Left renal pelvis (tissue), 4 donors: Measurements from ENCODE around the gene MED27. TPM values are rescaled to one million over a fixed set of nuclear protein-coding genes. Genes with fewer than 3 reads are reported as not detected.

Experiments used
- DNase-seq, 4 donors: peaks; one replicate each; pipeline ENCODE4 v3.0.0-alpha.2; 2013; ENCODE audit warnings: low read depth in 4 of 4, low spot score in 3 of 4
- polyA plus RNA-seq, 4 donors: library from polyadenylated mRNA; unstranded; fragments of 120-200 nt; gene quantifications; one replicate each; pipeline ENCODE4 v1.2.1, GENCODE V29; 2013; ENCODE audit not compliant: insufficient read length in 4 of 4

The MED27 gene
- polyA plus RNA-seq, 4 donors, result 17.1 to 22.4 (median 21.8) TPM

DNA sequence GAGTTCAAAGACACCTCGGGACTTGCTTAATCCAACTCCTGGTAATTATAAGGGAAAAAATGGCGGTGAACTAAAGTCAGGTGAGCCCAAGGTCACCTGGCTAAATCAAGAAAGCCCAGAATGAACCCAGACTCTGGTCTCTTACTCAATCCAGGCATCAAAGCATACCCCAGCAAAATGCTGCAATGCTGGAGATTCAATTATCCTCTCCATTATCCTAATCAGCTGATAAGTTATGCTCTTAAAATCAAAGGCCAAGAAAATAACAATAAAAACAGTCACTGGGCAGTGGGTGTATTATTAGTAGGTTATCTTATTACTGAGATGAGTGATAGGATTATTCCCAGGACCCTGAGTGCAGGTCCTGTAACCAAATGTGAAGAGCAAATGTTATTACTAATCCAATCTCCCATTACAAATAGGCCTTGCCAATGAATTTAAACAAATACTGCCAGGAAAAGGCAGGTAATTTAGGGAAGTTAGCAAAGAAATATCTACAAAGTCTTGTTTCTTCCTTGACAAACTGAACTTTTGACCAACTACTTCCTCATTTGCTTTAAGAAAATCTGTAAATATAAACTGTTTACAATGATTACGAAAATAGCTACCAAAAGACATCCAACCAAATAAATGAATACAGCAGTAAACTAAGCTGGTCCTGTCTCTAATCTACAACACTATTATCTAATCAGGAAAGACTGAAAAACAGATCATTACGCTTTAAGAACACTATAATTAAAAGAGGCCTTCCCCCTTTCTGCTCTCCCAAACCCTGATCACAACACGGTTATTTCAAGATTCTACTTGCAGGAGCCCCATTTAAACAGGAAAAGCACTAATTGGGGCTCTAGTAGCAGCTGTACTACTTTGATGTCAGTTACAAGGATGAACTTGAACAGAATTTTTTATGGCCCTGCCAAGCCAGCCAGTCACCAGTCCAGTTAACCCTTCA lies 103.2 kb downstream of the MED27 start:
- no peak for DNase-seq

DNA sequence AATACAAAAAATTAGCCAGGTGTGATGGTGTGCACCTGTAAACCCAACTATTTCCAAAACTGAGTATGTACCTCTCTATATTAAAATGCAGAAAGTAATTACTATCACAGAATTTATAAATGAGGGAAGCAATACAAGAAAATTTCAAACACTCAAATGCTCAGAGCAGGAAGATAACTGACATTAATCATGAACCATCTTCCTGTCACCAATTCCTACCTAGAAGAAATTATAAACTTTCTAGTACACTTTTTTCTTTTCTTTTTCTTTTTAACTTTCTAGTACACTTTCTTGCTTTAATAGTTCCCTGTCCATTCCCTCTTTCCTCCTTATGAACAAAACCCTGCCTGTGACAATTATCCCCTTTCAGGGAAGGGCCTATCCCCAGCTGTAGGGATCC lies 106.8 kb downstream of the MED27 start:
- DNase-seq, result no peak

DNA sequence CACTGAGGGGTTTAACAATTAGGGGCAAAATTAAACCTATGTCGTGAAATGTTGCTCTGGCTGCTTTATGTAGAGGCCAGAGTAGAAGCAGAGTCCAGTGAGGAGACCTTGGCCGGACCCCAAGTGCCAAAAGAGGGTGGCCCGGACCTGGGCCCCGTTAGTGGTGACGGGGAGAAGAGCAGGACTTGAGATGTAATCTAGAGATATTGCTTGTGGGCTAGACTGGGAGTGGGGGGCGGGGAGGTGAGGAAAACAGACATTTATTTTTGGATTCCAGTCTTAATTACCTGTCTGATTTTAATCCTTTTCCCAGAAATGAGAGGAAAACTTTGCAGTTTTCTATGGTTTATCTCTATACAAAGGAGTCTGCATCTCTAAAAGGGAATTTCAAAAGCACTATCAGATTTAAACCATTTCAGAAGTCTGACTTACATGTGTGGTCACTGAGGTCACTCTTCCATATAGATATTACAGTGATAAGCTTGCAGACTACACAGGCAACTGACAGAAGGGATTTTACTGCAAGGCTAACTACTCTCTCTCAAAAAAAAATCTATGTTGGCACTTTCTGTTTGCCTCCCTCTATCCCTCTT lies 108.1 kb downstream of the MED27 start:
- no peak for DNase-seq

DNA sequence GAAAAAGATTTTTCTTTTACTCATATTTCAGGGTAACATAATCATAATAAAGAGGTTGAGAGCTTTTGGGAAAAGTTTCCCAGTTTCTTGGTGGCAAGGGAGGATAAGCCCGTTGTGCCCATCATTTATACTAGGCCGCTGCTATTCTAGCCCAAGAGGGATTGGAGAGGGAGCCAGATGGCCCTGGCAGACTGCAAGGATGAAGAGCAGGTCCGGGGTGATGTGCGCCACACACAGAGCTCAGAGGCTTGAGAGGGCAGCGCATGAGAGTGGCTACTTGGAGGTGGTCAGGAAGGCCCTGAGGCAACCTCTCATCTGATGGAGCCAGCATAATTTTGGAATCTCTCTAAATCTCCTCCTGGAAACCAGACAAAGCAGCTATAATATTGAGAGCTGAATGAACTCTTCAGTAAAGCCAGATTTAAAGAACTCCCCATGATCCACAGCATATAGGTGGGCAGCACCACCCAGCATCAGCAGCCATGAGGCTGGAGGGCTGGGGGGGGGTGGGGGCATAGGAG lies 110.1 kb downstream of the MED27 start:
- no peak for DNase-seq

DNA sequence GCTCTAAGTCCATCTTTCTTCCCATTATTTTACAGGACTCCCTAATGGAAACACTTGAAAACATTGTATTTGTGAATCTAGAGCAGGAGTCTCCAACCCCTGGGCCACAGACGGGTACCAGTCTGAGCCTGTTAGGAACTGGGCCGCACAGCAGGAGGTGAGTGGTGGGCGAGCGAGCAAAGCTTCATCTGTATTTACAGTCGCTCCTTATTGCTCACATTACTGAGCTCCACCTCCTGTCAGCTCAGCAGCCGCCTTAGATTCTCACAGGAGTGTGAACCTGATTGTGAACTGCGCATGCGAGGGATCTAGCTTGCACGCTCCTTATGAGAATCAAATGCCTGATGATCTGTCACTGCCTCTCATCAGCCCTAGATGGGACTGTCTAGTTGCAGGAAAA lies 111.0 kb downstream of the MED27 start:
- no peak for DNase-seq

DNA sequence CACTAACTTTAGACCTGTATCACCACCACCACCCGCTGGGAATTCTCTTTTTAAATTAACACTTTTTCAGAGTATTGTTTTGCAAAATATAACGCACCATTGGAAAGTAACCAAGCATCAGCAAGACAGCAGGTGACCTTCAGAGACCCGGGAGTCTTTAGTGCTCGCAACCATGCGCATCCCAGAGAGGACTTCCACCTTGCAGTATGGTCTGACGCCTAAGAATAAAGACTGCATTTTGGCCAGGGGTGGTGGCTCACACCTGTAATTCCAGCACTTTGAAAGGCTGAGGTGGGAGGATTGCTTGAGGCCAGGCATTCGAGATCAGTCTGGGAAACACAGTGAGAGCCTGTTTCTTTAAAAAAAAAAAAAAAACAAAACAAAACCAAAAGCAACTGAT lies 113.8 kb downstream of the MED27 start:
- DNase-seq, result no peak

DNA sequence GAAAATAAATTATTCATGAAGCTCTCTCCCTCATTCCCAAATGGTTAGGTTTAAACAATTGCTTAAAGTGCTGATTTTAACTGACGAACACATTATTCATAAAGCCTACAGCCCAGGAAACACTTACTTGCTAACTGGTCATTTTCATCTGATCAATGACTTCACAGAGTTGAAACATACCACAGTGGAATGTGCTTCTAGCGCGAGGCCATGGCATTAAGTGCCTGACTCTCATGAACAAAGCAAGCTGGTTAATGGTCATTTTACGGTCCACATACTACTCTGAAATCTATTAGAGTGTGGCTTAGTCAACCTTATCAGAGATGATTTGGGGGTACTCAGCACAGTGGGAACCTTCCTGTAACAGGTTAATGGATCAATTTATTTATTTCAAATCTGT lies 114.6 kb downstream of the MED27 start:
- no peak for DNase-seq

DNA sequence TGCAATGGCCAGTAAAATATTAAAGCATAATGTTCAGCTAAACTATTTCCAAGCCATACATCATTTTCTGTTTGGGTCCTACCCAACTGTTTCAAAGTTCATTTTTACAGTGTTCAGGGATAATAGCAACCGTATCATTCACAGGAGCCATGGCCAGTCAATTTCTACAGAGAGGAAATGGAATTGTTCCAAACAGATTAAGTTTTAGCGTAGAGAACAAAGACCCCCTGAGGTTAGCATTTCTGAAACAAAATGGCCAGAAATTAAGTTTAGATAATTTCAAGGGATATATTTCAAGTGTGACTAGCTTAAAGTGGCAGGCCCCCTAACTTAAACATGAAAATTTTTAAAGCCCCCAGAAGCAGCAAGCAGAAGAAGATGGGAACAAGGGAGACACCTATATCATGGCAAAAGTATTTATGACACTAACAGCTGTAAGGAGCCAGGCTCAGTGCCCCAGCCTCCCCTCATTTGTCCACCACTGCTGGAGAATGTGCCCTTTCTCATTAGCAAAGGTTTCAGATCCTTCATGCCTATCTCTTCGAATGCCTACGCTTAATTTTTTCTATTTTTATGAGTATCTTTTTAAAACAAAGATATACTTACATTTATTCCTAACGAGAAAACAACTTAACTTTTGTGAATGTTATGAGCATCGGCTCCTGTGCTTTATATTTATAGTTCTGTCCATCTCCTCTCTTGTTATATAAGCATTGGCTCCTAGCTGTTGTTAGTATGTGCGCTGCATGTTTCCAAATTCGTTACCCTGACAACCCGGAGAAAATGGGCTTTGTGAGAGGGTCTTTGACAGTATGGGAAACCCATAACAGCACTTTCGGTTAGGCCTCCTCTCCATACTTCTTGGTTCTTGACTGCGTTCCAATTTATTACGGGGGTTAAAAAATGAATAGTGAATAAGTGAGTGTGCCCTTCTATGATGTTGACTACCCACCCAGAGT lies 116.3 kb downstream of the MED27 start:
- no peak for DNase-seq

DNA sequence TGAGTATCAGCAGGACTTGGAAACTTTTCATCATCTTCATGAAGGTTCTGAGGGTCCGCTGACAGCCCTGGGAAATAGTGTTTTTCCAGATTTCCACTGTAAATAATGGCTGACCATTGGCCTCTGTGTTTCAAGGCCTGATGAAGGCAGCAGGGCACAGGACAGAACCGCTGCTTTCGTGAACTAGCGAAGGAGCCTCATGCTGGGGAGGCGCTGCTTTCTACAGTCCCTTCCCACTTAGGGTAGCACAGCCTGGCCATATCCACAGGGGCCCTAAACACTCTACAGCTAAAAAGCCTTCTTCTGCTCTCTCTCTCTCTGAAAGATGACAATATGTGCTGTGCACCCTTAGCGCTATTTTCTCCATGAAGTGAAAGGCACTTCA lies 118.2 kb downstream of the MED27 start:
- DNase-seq, result no peak

DNA sequence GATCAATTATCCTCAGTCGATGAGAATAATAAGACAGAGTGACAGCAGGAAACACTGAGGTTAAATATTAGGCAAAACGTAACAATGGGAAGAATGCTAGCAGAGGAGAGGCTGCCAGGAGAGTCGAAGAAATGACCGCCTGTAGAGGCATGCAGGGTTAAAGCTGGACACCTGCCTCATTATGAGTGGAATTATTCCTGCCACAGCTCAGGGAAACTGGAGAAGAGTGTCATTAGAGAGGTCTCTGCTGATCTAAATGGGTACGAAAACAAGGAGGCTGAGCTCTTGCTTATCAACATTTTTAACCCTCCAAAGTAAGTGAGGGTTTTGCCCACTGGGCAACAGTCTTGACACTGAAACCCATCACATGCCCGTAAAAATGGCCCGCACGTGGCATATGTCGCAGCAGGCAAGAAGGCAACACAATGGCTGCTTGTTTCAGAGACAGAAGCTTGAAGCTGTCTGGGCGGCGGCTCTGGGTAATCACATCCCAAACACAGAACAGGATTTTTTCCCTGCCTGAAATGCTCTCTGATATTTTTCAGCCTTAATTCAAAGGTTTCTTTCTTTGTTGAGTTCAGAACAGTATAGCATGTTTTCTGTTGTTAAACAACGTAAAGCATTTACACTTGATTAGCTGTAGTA lies 118.7 kb downstream of the MED27 start:
- no peak for DNase-seq

DNA sequence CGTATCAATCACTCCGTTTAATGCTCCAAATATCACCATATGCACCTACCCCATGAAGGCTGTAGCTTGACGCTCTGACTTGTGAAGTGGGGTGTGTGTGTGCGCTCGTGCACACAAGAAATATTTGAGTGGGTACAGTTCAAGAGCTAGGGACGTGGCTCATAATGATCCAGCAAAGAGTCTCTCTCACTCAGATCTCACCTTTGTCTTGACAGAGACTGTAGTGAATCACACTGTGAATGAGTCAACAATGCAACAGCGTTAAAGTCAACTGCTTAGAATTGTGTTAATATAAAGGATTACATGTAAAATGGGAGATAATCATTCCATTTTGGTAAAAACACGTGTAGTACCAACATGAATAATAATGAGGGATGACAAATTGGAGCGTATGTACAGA lies 119.4 kb downstream of the MED27 start:
- no peak for DNase-seq

DNA sequence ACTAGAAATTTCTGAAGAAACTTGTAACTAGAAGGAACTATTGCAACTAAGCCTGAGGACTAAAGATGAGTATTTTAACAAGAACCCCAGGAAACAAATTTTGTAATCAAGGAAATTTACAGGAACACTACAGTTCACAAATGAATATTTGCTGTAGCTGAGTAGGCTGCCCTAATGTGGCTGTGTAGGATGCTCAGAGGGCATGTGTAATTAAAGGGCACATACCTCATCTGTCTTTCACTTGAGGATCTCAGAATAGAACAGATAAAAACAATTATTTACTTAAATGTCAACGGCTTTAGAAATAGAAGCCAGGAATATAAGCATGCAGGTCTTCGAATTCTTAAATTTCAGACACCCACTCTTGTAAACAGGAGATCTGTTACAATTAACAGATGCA lies 119.8 kb downstream of the MED27 start:
- DNase-seq, result no peak

DNA sequence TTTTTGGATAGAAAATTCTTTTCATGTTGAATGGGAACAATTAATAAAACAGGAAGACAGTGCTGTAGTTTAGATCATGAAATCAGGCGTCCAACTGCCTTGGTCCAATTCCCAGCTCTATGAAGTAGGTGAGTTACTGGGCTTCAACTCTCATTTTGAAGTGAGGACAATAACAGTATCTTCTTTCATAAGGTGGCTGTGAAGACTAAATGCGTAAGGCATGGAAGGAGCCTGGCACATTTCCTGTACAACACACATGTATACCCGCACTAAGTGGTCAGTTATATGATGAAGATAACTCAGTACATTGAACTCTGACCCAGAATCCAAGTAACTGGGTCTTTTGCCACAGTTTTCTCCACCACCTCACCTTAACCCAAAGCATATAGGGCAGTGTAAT lies 120.6 kb downstream of the MED27 start:
- DNase-seq, result no peak

DNA sequence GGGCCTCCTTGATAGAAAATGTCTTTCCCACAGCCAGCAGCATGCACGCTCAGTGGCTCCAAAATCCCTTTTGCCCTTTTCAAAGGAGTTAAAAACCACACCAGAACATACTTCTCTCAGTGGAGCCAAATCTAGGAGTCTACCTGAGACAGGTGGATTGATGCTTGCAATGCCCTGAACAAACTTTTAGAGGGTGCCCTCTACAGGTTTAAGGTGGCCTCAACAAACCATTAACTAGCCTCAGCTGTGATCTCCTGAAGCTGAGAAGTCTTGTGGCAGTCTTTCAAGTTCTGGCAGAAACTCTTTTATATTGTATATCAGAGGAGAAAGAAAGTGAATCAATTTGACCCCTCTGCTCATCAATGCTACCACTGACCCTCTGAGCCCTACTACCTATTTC lies 125.4 kb downstream of the MED27 start:
- no peak for DNase-seq

DNA sequence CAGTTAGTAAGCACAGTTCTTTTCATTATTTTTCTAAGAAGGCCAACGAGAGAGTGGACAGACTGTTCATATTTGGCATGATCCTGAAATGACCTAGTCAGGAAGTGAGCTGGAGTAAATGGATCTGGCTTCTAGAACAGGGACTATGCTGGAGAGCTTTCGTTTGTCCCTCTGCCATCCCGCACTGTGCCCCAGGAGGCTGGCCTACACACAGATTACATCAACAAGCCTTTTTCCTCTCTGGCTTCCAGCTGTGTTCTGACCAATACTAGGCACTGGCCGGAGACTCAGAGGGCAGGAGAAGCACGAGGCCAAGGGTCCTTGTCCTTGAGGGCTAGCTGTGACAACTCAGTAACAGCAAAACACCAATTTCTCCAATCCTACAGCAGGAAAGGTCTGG lies 127.8 kb downstream of the MED27 start:
- no peak for DNase-seq

DNA sequence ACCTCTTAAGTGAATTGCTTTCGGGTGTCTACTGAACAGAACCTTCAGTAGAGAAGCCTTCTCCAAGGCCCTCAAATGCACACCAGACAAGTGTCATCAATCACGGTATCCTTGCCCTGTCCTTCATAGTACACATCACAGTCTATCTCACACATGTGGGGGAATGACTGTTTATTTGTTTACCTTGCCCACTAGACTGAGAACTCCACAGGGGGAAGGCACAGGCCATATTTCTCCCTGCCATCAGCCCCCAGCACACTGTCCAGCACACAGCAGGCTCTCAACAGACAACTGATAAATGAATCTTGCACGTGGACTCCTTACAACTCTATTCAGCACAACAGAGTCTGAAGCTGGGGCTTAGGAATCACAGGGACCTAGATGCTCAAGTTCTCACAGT lies 128.5 kb downstream of the MED27 start:
- DNase-seq, result no peak

DNA sequence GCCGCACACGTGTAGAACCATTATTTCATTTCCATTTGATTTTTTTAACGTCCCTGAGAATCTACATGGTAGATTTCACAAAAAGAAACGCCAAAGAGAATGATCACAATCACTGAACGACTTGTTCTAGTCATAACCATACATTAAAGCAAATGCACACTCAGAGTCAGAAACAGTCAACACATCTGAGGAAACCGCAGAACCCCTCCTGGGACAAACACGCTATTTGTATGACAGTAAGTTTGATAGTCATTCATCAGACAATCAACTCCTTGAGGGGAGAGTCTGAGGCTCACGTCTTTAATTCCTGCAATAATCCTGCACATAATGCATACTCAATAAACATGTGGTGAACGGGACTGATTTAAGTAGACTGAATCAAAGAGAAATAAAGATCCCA lies 129.2 kb downstream of the MED27 start:
- DNase-seq, result no peak

DNA sequence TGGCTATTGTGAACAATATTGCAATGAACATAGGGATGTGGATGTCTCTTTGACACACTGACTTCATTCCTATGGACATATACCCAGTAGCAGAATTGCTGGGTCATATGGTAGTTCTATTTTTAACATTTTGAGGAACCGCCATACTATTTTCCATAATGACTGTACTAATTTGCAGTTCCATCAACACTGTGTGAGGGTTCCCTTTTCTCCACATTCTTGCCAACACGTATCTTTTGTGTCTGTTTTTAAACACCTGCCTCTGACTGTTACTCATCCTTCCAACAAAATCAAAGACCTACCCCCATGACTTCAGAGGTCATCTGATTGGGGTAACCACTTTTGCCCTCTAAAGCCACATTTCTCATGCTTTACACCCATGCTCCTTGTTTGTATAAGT lies 133.5 kb downstream of the MED27 start:
- DNase-seq, result no peak

DNA sequence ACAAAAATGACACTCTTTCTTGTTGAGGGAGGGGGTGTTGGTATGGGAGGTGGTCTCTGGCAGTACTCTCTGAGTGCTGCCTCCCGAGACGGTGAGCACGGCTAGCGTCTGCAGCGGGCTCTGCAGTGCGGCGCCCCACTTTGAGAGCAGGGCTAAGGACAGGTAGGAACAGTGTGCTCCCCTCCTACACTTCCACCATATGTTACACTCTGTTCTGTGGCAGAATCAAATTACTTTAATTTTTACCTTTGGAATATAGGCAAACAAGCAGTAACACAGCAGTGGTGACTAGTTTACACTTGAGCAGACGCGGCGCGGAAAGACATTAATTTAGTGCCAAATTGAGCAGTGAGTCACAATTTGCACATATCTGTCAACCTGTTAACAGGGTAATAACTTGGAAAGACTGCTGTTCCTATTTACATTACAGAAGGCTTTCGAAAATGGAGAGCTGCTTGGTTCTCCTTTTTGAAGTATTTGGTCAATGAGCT lies 136.3 kb downstream of the MED27 start:
- DNase-seq, result no peak

DNA sequence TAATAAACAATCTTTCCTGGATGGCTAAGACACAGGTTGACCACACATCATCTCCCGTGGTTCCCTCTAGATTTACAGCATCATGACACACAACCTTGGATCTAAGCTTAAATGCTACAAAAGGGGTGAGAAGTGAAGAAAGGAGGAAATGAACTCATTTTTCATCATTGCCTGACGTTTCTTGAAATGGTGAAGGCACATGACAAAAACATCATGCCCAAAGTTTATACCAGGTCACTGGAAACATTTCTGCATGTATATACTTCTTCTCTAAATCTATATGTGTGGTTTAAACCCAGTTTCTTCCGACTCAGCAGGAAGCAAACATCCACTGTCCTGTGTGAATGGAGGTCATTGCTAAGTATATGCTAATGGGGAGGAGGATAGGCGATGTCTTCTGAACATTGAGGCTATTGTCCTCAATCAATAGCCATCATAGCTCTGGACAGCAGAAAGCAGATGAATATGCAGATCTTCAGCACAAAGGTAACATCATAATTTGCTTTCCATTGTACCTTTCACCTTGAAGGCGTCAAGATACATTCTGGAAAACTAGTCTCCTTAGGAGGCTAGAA lies 137.4 kb downstream of the MED27 start:
- no peak for DNase-seq
